Fibroblast of peridontal ligament (primary cell): ENCODE measurements around the gene ARNT2.
A peak's percentile ranks its signal among the peaks of the same experiment; 100 is the strongest.

Experiments used
- DNase-seq: peaks from one replicate; pipeline ENCODE4 v3.0.0-alpha.2; 2010; ENCODE audit errors: extremely low read depth

Gene ARNT2

GRCh38 chr15:80594091-80594889, 190.1 kb downstream of the ARNT2 start:
- no peak for DNase-seq

- DNase-seq = no peak
Measured at GRCh38 chr15:80595396-80595795, 191.2 kb downstream of the ARNT2 start.

- no peak for DNase-seq
Measured at GRCh38 chr15:80596521-80596976, 192.4 kb downstream of the ARNT2 start.

- no peak for DNase-seq
Measured at GRCh38 chr15:80597076-80597475, 192.9 kb downstream of the ARNT2 start.

GRCh38 chr15:80599359-80599758, 195.2 kb downstream of the ARNT2 start:
- DNase-seq = no peak

- no peak for DNase-seq
Measured at GRCh38 chr15:80600626-80601025, 196.4 kb downstream of the ARNT2 start.

- DNase-seq = no peak
Measured at GRCh38 chr15:80601256-80601655, 197.1 kb downstream of the ARNT2 start.

- peak; percentile 16 for DNase-seq
Measured at GRCh38 chr15:80604583-80605575, 200.7 kb downstream of the ARNT2 start.

- DNase-seq = no peak
Measured at GRCh38 chr15:80605591-80606150, 201.5 kb downstream of the ARNT2 start.

- no peak for DNase-seq
Measured at GRCh38 chr15:80606511-80607071, 202.4 kb downstream of the ARNT2 start.

- DNase-seq = no peak
Measured at GRCh38 chr15:80607287-80607980, 203.3 kb downstream of the ARNT2 start.

GRCh38 chr15:80608688-80609087, 204.5 kb downstream of the ARNT2 start:
- DNase-seq = no peak

GRCh38 chr15:80609091-80609490, 204.9 kb downstream of the ARNT2 start:
- no peak for DNase-seq

- DNase-seq = peak; percentile 13
Measured at GRCh38 chr15:80609512-80609946, 205.3 kb downstream of the ARNT2 start.

GRCh38 chr15:80611543-80612080, 207.4 kb downstream of the ARNT2 start:
- no peak for DNase-seq

- no peak for DNase-seq
Measured at GRCh38 chr15:80612118-80612823, 208.1 kb downstream of the ARNT2 start.

- DNase-seq = no peak
Measured at GRCh38 chr15:80613762-80614365, 209.7 kb downstream of the ARNT2 start.

- DNase-seq = no peak
Measured at GRCh38 chr15:80614711-80615360, 210.7 kb downstream of the ARNT2 start.

- no peak for DNase-seq
Measured at GRCh38 chr15:80615361-80615736, 211.2 kb downstream of the ARNT2 start.
